ENCODE data around the gene FBXO38. TPM values are rescaled to one million over a fixed set of nuclear protein-coding genes. Genes with fewer than 3 reads are reported as not detected.

Gene FBXO38, protein sequence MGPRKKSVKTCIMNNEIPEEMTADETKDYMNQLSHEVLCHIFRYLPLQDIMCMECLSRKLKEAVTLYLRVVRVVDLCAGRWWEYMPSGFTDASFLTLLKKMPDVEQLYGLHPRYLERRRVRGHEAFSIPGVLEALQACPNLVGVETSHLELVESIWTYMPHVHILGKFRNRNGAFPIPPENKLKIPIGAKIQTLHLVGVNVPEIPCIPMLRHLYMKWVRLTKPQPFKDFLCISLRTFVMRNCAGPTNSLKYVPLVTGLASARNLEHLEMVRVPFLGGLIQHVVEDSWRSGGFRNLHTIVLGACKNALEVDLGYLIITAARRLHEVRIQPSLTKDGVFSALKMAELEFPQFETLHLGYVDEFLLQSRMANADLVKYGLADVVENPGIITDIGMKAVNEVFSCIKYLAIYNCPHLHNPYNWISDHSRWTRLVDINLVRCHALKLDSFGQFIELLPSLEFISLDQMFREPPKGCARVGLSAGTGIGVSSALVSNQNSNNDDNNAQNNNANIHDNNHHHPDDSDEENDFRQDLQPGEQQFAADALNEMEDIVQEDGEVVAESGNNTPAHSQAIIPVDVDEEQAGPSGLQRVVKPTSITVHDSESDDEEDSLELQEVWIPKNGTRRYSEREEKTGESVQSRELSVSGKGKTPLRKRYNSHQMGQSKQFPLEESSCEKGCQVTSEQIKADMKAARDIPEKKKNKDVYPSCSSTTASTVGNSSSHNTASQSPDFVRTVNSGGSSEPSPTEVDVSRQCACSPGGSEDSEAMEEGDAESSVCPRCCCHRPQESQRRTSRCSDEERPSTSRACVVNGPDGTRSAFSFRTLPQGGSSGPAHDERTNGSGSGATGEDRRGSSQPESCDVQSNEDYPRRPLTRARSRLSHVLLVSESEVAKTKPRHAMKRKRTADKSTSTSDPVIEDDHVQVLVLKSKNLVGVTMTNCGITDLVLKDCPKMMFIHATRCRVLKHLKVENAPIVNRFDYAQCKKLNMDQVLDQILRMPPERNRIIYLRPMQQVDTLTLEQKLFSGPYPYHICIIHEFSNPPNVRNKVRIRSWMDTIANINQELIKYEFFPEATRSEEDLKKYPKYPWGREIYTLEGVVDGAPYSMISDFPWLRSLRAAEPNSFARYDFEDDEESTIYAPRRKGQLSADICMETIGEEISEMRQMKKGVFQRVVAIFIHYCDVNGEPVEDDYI
- total RNA-seq (2012; rRNA removed) = 31.0 and 47.9 TPM in 2 replicates

DNA sequence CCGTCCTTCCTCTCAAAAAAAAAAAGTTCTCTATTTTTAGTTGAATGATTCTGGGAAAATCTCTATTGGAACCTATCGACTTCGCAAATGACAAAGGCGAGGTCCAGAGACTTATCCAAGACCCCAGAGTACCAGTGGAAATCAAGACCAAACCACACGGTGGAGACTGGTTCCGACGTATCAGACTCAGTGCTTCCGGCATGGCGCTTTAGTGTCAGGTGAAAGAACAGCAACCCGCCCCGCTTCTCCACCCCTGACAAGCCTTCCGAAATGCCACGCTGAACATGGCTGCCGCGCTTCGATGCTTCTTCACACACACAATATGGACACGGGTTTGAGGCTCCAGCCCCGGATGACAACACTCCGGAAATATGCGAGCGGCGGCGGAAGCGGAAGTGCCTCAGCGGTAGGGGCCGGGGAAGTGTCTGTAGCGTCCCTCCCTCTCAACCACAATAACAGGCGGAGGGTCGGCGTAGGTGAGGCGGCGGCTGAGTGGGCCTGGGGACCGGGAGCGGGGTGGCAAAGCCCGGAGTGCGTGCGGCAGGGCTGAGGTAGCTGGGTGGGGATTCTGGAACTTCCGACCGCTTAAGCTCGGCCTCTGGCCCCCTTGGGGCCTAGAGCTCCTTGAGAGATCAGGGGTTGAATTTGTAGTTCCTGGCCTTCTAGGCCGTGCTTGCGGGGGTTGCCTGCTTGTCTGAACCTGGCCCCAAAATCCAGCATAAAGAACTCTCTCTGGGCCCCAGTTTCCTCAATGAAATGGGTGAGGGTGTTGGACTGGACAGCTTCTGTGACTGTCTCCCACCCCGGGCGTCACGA lies at the start of gene FBXO38:
FBXO38 (plus strand) TSS at position 395 of the 816 bp plus-strand sequence. CDS start 10,819 bp downstream, outside the sequence.
- Histone ChIP-seq H3K9ac (ENCODE audit: low read depth, low read length) (peak within 1 kb of the TSS; percentile 99), H3K4me2 (ENCODE audit: low read length) (peak within 1 kb of the TSS; percentile 95), H3K4me3 (ENCODE audit: low read length) (peak within 1 kb of the TSS; percentile 83), H3K27me3 (ENCODE audit: control insufficient read depth, insufficient read depth, low read length) (no peaks in the 10 kb centered on the region), H3K36me3 (ENCODE audit: insufficient read depth, low read length) (no peaks in the 10 kb centered on the region), H3K9me3 (replicated peaks; ENCODE audit: low read length) (no peaks in the 10 kb centered on the region), H3K4me1 (ENCODE audit: control insufficient read depth, insufficient read depth, low read length) (peaks cover 34% of the 10 kb centered on the region)

DNA sequence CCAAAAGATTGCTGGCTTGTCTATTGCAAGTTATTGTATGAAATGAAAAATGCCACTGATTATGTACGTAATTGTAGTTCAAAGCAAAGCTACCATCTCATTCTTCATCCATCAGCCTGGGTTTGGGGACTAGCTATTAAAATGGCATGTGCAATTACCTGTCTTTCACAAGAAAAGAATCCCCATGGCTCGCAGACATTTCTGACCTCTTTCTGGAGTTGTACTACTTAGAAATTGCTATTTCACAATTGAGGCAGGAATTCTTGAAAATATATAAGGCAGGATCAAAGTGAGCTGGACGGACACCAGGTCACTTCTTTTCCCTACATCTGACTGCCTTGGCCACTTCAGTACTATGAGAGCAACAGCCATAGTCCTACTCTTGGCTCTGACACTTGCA lies 48.5 kb upstream of the FBXO38 start, which contains the start of gene SPINK9:
SPINK9 (plus strand) TSS at position 301 of the 400 bp plus-strand sequence; CDS start at position 356, 55 bp downstream.
- Histone ChIP-seq H3K36me3 (ENCODE audit: insufficient read depth, low read length) (no peaks in the 10 kb centered on the region), H3K27me3 (ENCODE audit: control insufficient read depth, insufficient read depth, low read length) (no peaks in the 10 kb centered on the region), H3K9ac (ENCODE audit: low read depth, low read length) (no peak within 1 kb of the TSS), H3K9me3 (replicated peaks; ENCODE audit: low read length) (no peaks in the 10 kb centered on the region), H3K4me2 (ENCODE audit: low read length) (no peak within 1 kb of the TSS), H3K4me3 (ENCODE audit: low read length) (no peak within 1 kb of the TSS), H3K4me1 (ENCODE audit: control insufficient read depth, insufficient read depth, low read length) (no peaks in the 10 kb centered on the region)

DNA sequence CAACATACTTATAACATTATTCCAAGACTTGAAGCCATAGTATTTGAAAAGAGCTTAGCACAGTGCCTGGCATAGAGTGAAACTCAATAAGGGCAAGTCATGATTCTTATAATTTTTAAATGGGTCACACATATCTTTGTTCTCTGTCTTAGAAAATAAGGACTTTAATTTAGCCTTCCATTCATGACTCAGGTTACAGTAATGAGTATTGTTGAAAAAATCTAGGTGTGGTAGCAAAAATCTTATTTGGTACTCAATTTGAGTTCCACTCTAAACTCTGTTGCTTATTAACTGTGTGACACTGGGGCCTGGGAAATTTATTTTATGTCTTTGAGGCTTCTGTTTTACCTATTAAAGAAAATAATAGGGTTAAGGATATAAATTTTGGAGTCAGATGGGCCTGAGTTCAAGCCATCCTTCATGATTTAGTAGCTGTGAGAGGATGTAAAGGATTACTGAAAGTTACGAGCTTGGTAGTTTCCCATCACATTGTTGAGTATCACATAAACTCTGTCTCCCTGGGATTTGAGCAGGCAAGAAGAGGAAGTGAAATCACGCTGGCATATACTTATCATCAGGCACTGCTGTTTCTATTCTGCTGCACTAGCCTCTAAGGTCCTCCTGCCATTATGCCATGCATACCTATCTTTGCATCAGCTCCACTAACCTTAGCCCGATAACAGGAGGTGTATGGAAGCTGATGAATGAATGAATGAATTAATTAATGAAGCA lies 46.9 kb upstream of the FBXO38 start:
- Histone ChIP-seq H3K27me3 (ENCODE audit: control insufficient read depth, insufficient read depth, low read length) (no peaks in the 10 kb centered on the region), H3K9me3 (replicated peaks; ENCODE audit: low read length) (no peaks in the 10 kb centered on the region), H3K9ac (ENCODE audit: low read depth, low read length) (no peak overlapping the region), H3K4me1 (ENCODE audit: control insufficient read depth, insufficient read depth, low read length) (no peaks in the 10 kb centered on the region), H3K4me2 (ENCODE audit: low read length) (no peak overlapping the region), H3K4me3 (ENCODE audit: low read length) (no peak overlapping the region), H3K36me3 (ENCODE audit: insufficient read depth, low read length) (no peaks in the 10 kb centered on the region)

DNA sequence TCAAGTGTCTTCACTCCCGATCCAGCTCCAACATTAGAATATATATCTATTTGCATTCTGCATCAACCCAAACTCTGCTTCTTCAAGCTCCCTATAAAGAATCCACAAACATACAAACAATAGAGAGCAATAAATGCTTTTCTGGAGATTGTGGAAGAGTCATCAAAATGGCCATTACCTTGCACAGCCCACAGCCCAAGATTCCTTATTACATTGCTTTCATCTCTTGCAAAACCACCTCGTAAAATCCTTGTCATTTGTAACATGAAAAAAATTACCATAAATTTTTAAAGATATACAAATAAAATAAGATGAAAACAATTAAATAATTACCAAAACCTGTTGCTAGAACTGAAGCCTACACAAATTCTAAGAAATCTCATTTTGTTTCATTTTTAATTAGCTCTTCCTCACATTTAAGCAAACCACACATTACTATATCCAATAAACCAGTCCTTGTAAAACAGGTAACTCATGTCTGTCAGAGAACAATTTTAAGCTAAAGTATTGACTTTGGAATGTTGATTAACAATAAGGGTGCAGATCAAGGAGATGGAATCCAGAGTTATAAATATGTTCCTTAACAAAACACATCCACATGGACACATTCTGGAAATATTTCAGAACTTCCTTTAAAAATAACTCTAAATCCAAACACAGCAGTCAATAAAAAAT lies 41.2 kb upstream of the FBXO38 start:
- H3K4me1 ChIP-seq (ENCODE audit: control insufficient read depth, insufficient read depth, low read length) = no peaks in the 10 kb centered on the region
- no peaks in the 10 kb centered on the region for H3K36me3 ChIP-seq (ENCODE audit: insufficient read depth, low read length)
- H3K27me3 ChIP-seq (ENCODE audit: control insufficient read depth, insufficient read depth, low read length) = no peaks in the 10 kb centered on the region
- H3K4me2 ChIP-seq (ENCODE audit: low read length) = no peak overlapping the region
- no peak overlapping the region for H3K9ac ChIP-seq (ENCODE audit: low read depth, low read length)
- no peak overlapping the region for H3K4me3 ChIP-seq (ENCODE audit: low read length)
- no peaks in the 10 kb centered on the region for H3K9me3 ChIP-seq (replicated peaks; ENCODE audit: low read length)

DNA sequence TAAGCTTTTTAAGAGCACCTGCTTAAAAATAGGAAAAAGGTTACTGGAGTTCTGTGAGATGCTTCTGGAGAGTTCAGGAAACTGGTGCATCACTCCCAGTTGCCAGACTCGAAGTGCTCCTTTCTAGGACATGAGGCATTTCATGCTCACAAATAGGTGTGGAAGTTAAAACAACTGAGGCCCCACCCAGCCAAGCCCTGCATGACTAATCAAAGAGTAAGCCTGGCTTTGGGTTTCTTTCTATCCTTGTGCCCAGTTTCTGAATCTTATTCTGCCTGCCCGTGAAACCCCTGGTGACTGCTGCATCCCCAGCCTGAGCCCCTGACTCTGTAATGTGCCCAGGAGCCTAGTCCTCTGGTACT lies 40.7 kb upstream of the FBXO38 start:
- H3K27me3 ChIP-seq (ENCODE audit: control insufficient read depth, insufficient read depth, low read length) = no peaks in the 10 kb centered on the region
- no peak overlapping the region for H3K9ac ChIP-seq (ENCODE audit: low read depth, low read length)
- no peak overlapping the region for H3K4me3 ChIP-seq (ENCODE audit: low read length)
- no peaks in the 10 kb centered on the region for H3K9me3 ChIP-seq (replicated peaks; ENCODE audit: low read length)
- no peak overlapping the region for H3K4me2 ChIP-seq (ENCODE audit: low read length)
- H3K36me3 ChIP-seq (ENCODE audit: insufficient read depth, low read length) = no peaks in the 10 kb centered on the region
- no peaks in the 10 kb centered on the region for H3K4me1 ChIP-seq (ENCODE audit: control insufficient read depth, insufficient read depth, low read length)

DNA sequence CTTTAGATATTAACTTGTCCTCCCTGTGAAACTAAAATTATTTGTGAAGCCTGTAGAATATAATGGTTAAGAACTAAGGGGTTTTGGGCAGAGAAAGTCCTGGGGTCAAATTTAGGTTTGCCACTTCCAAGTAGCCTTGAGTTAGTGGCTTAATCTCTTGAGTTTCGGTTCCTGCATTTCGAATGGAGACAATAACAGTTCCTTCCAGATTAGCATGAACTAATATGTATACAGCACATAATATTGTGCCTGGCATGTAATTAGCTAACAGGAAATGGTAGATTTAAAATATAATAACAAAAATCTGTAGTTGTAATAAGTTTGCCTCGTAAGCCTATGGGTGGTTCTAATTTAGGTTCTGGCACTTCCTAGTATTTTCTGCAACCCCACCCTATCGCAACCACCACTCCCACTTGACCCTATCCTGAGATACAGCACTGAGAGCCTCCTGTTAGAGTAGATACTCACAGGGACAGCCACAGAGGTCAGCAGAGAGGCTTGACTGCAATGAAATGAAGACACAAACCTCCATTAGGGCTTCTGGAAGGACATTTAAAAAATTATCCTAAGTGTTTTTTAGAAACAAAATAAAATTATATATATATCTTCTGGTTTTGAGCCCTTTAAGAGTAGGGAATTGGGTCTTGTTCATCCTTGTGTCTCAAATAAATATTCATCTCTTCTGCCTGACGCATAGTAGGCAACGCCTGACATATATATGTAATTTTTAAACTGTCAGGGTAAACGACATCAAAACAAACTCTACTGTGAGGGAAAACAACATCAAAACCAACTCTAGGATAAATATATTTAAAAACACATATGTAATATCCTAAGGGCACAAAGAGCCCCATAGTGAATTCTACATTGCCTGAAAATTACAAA lies 39.9 kb upstream of the FBXO38 start:
- Histone ChIP-seq H3K4me3 (ENCODE audit: low read length) (no peak overlapping the region), H3K27me3 (ENCODE audit: control insufficient read depth, insufficient read depth, low read length) (no peaks in the 10 kb centered on the region), H3K36me3 (ENCODE audit: insufficient read depth, low read length) (no peaks in the 10 kb centered on the region), H3K9ac (ENCODE audit: low read depth, low read length) (no peak overlapping the region), H3K4me2 (ENCODE audit: low read length) (no peak overlapping the region), H3K4me1 (ENCODE audit: control insufficient read depth, insufficient read depth, low read length) (no peaks in the 10 kb centered on the region), H3K9me3 (replicated peaks; ENCODE audit: low read length) (no peaks in the 10 kb centered on the region)

DNA sequence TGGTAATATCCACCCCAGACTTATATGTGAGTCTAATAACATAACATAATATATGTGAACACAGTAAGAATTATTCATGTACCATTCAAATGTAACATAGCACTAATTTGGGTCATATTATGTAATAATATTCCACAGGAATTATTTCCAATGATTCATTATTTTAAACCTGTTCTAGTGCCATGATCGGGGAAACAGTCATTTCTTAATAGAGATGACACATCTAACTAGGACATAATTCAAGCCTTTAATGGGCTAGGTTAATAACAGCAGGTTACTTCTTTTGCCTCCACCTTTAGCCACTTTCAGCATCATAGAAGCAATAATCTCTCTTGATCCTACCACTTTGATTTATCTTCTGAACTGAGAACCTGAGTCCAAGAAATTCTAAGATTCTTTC lies 36.1 kb upstream of the FBXO38 start:
- H3K4me3 ChIP-seq (ENCODE audit: low read length) = no peak overlapping the region
- H3K4me2 ChIP-seq (ENCODE audit: low read length) = no peak overlapping the region
- no peaks in the 10 kb centered on the region for H3K36me3 ChIP-seq (ENCODE audit: insufficient read depth, low read length)
- no peaks in the 10 kb centered on the region for H3K4me1 ChIP-seq (ENCODE audit: control insufficient read depth, insufficient read depth, low read length)
- no peaks in the 10 kb centered on the region for H3K27me3 ChIP-seq (ENCODE audit: control insufficient read depth, insufficient read depth, low read length)
- H3K9ac ChIP-seq (ENCODE audit: low read depth, low read length) = no peak overlapping the region
- no peaks in the 10 kb centered on the region for H3K9me3 ChIP-seq (replicated peaks; ENCODE audit: low read length)

DNA sequence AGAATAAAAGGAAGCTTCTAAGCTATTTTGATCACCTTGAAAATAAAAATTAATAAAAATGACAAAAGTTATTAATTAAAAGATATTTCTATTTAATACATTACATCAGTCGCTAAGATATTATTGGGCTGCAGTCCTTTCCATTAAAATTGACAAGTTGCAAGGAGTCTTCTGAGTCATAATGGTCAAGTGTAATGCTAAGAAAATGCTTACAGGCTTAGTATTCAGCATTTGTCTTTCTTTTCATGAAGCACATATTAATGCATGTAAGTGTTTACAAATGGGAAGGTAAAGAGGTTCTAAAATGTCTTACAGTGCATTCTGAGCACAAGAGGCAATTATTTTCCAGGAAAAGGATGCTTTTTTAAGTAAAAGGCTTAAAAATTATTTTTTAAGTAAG lies 31.1 kb upstream of the FBXO38 start:
- Histone ChIP-seq H3K4me1 (ENCODE audit: control insufficient read depth, insufficient read depth, low read length) (no peaks in the 10 kb centered on the region), H3K36me3 (ENCODE audit: insufficient read depth, low read length) (no peaks in the 10 kb centered on the region), H3K4me2 (ENCODE audit: low read length) (no peak overlapping the region), H3K4me3 (ENCODE audit: low read length) (no peak overlapping the region), H3K27me3 (ENCODE audit: control insufficient read depth, insufficient read depth, low read length) (no peaks in the 10 kb centered on the region), H3K9me3 (replicated peaks; ENCODE audit: low read length) (no peaks in the 10 kb centered on the region), H3K9ac (ENCODE audit: low read depth, low read length) (no peak overlapping the region)

DNA sequence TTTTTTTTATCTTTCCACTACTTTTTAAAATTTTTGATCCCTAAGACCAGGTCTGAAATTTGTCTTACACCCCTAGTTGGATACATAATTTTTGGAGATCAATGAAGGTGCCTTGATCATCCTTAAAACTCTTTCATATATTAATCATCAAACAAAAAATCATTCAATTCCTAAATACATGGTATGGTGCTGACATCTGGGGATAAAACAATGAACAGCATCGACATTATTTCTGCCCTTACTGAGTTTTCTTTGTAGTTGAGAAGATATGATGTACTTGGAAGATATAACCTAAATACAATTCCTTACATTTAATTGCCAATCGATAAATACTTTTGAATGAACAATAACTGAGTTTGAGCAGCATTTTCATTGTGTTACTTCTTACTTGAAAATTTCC lies 30.1 kb upstream of the FBXO38 start:
- Histone ChIP-seq H3K4me3 (ENCODE audit: low read length) (no peak overlapping the region), H3K4me2 (ENCODE audit: low read length) (no peak overlapping the region), H3K36me3 (ENCODE audit: insufficient read depth, low read length) (no peaks in the 10 kb centered on the region)

More for the DNA sequence above, 30.1 kb upstream of the FBXO38 start:
- Histone ChIP-seq H3K9me3 (replicated peaks; ENCODE audit: low read length) (no peaks in the 10 kb centered on the region), H3K9ac (ENCODE audit: low read depth, low read length) (no peak overlapping the region), H3K4me1 (ENCODE audit: control insufficient read depth, insufficient read depth, low read length) (no peaks in the 10 kb centered on the region), H3K27me3 (ENCODE audit: control insufficient read depth, insufficient read depth, low read length) (no peaks in the 10 kb centered on the region)

All from skeletal muscle satellite cell (primary cell).